NAMALWA (cell line): ENCODE results near the gene ATP4B.
"Not testable (repeated sequence)": the region's sequence is repeated elsewhere in the genome, so short reads cannot be mapped to it uniquely, and the experiment has no call there.

ENCODE experiments used
- DNase-seq: peaks from one replicate; pipeline ENCODE4 v3.0.0-alpha.2; 2015; ENCODE audit warnings: low spot score

Gene ATP4B

GRCh38 chr13:113624640-113625304, 33.2 kb downstream of the ATP4B start:
- DNase-seq = not testable (repeated sequence)

GRCh38 chr13:113624235-113624587, 33.8 kb downstream of the ATP4B start:
- DNase-seq = no peak

- peak; percentile 22 for DNase-seq
These were observed 34.3 kb downstream of the ATP4B start for GRCh38 chr13:113623491-113624234.

- DNase-seq = no peak
These were observed 35.1 kb downstream of the ATP4B start for GRCh38 chr13:113622791-113623490.

DNA sequence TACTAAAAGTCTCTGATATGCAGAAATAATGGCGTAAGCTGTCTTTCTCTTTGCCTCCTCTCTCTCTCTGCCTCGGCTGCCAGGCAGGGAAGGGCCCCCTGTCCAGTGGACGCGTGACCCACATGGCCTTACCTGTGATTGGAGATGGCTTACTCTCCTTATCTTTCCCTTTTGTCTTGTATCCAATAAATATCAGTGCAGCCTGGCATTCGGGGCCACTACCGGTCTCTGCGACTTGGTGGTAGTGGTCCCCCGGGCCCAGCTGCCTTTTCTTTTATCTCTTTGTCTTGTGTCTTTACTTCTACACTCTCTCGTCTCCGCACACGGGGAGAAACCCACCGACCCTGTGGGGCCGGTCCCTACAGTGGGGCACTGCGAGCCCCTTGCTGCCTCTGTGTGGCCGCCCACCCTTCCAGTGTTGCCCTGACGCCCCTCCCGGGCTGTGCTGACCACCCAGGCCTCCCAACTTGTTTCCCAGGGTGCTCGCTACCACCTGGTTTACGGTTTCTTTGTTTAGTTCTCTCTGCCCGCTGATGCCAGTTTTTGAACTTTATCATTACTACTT, 35.9 kb downstream of the ATP4B start:
- not testable (repeated sequence) for DNase-seq

GRCh38 chr13:113621498-113621897, 36.5 kb downstream of the ATP4B start:
- DNase-seq = not testable (repeated sequence)

DNA sequence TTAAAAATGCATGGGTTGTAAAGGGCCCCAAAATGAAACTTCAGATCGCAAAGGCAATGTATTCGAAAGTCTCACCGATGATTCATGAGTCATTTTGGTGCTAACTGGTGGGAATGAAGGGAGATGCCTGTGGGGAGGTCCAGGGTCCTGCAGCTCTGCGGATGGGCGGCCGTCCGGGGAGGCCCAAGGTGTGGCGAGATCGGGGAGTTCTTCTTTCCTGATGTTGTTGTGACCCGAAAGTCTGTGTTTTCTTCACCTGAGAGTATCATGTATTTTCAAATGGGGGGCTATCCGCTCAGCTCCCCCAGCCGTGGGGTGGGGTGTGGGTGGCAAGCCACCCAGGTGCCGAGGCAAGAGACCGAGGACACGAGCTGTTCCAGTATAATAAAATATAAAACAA, 37.0 kb downstream of the ATP4B start:
- DNase-seq = no peak

GRCh38 chr13:113620036-113620796, 37.8 kb downstream of the ATP4B start:
- DNase-seq = no peak

DNA sequence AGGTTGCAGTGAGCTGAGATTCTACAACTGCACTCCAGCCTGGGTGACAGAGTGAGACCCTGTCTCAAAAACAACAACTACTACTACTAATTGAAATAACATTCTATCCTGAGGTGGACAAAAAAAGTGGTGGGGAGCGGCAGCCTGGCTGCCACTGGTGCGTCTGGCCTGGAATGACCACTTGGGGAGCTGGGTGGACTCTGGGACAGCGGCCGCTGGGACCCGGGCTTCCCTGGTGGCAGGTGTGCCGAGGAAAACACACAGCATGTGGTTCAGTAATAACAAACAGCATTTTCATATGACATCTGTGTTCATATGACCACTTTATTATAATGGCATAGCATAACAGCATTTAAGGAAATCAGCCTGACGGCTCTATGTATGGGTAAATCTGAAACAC, 39.5 kb downstream of the ATP4B start:
- no peak for DNase-seq

- DNase-seq = no peak
These were observed 40.0 kb downstream of the ATP4B start for GRCh38 chr13:113617961-113618360.

GRCh38 chr13:113616991-113617749, 40.8 kb downstream of the ATP4B start:
- DNase-seq = no peak

DNA sequence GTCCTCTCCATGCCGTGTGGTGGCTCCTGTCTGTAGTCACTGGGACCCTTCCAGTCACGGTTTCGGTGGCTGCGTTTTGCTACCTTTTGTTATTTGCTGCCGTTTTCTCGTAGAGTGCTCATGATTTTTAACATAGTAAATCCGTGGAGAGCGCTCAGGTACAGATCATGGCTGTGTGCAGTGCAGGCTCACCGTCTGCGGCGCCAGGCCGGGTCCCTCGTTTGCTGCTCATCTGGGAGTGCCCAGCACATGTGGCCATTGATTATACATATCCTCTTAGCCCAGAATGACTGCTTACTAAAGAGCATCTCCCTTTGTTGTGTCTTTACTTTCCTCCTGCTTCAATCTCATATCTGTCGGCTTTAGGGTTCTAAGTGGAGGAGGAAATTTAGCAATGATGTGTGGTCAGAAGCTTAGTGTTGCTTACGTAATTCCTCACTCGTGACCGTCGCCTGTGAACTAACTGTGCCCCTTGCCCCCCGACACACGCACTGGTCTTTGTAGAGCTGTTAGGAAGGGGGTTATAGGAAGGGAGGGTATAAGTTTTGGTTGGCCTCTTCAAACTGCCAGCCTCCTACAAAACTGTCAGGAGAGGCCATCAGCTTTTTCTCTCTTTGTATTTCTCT, 41.6 kb downstream of the ATP4B start:
- no peak for DNase-seq

DNA sequence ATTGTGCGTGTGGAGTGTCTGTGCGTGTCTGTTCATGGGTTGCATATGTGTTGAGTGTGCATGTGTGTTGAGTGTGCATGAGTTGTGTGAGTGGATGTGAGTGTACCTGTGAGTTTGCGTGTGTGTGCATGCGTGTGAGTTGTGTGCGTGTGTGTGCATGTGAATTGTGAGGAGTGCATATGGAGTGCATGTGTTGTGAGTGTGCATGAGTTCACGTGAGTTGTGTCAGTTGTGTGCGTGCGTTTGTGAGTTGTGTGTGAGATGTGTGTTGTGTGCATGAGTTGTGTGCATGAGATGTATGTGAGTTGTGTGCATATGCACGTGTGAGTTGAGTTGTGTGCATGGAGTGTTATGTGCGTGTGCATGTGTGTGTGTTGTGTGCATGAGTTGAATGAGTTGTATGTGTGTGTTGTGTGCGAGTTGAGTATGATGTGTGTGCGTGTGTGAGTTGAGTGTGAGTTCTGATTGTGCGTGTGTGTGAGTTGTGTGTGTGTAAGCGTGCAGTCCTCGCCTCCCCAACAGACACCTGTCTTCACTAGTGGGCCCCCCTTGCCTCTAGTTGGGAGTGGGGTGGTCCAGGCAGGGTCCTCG, 44.1 kb downstream of the ATP4B start:
- no peak for DNase-seq

- DNase-seq = no peak
These were observed 45.4 kb downstream of the ATP4B start for GRCh38 chr13:113612607-113613006.

DNA sequence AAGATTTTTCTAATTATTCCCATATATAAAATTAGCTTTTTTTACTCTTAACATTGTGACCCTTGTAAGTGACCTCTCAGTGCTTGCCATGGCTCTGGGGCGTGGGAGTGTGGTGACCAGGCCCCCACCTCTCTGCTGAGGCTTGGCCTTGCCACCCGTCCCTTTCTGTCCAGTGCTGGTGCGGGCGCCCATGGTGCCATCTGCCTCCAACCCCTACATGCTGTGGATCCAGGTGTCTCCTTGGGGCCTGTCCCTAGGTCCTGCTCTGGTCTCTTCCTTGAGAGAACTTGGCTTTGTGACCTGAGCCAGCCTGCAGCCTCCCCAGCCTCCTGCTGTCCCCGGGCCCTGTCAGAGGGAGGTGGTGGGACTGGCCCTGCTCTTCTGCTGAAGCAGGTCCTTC, 46.0 kb downstream of the ATP4B start:
- DNase-seq = no peak

DNA sequence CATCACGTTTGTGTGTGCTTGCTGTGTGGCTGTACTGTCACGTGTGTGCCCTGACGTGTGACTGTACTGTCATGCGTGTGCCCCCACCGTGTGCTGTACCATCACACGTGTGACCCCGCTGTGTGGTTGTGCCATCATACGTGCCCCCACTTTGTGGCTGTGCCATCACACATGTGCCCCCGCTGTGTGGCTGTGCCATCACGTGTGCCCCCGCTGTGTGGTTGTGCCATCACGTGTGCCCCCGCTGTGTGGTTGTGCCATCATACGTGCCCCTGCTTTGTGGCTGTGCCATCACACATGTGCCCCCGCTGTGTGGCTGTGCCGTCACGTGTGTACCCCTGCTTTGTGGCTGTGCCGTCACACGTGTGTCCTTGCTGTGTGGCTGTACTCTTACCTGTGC, 47.7 kb downstream of the ATP4B start:
- DNase-seq = no peak

DNA sequence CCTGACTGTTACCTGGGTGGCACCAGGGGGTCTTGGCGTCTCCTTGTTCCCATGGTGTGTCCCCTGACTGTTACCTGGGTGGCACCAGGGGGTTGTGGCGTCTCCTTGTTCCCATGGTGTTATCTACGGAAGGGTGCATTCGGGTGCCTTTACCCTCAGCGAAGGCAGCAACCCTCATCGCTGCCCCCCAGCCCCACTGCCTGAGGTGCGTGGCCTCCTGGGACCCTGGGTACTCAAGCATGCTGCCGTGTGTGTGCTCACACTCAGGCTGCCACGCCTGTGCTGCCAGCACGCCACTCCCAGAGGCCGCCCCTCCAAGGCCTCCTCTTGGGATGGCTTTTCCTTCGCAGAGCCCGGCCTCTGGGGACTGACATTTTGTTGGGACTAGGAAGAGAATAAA, 48.4 kb downstream of the ATP4B start:
- no peak for DNase-seq

GRCh38 chr13:113608967-113609533, 48.9 kb downstream of the ATP4B start:
- no peak for DNase-seq

DNA sequence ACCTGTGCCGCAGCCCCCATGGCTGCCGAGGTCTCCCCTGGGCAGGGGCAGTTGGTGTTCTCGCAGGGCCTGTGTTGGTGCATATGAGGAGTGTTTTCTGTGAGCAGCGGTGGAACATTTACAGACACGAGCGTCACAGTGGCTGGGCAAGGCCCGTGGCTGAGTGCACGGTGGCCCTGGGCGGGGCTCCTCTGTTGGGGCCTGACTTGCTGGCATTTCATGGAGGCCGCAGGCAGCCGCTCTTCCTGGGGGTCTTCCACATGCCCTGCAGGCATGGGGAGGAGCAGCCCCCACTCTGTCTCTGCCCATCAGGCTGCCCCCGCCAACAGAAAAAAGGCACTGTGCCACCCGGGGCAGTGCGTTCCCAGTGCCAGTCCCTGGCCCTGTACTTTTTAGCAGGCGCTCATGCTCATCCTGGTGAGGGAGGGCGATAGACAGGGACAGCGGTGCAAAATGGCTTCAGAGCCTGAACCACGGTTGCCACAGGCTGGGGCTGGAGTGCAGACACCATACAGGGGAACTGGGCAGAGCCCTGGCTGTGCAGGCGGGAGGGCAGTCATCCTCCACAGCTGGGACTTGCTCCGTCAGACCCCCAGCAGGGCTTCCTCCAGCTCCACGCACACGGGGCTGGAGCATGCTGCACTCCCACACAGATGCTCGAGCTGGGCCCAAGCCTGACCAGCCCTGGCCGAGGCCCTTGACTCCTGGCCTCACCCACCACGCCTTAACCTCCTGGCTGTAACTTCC, 49.9 kb downstream of the ATP4B start:
- DNase-seq = no peak
